PC-9 (cell line): Measurements from ENCODE around the gene RRAD. TPM values are rescaled to one million over a fixed set of nuclear protein-coding genes. Genes with fewer than 3 reads are reported as not detected.
"Not testable (repeated sequence)": the region's sequence is repeated elsewhere in the genome, so short reads cannot be mapped to it uniquely, and the experiment has no call there.

Source experiments
- BruUV-seq: library from RNA; stranded (reverse); fragments of 400-500 nt; replicated peaks from 2 replicates; lab custom pipeline; 2021; lab: Mats Ljungman, UMichigan
- CTCF ChIA-PET: fragments of 300-600 bp; sonication (Branson Sonifier 250); formaldehyde crosslinking; loops from one replicate; lab custom pipeline; 2022; ENCODE audit warnings: antibody characterized with exemption; lab: Charles Lee
- POLR2A ChIA-PET: fragments of 300-600 bp; sonication (Branson Sonifier 250); formaldehyde crosslinking; loops from one replicate; lab custom pipeline; 2022; ENCODE audit warnings: antibody characterized with exemption; ENCODE audit not compliant: unreplicated experiment; lab: Charles Lee
- DNase-seq, 2 experiments: peaks; one replicate each; pipeline versions ENCODE4 v3.0.0 to v3.0.0-alpha.2; 2015 to 2022; ENCODE audit warnings: mixed read lengths in 1 of 2
- H2AFZ ChIP-seq: fragments of 200-600 bp; sonication (generic); 2 replicates; pipeline ENCODE4 v1.8.1; 2017; ENCODE audit warnings: antibody characterized with exemption
- H3F3A ChIP-seq: fragments of 200-600 bp; sonication (generic); 2 replicates; pipeline ENCODE4 v1.8.1; 2017; ENCODE audit warnings: antibody characterized with exemption, mild to moderate bottlenecking, low read depth; ENCODE audit not compliant: insufficient read depth
- H3K27ac ChIP-seq: fragments of 200-600 bp; sonication (generic); 2 replicates; pipeline ENCODE4 v1.6.1; 2016; ENCODE audit warnings: mixed run types
- H3K27me3 ChIP-seq: fragments of 200-600 bp; sonication (generic); 2 replicates; pipeline ENCODE4 v1.6.1; 2016; ENCODE audit warnings: low read depth, mixed run types; ENCODE audit not compliant: insufficient read depth
- H3K36me3 ChIP-seq: fragments of 200-600 bp; sonication (generic); 2 replicates; pipeline ENCODE4 v1.6.1; 2016; ENCODE audit warnings: low read depth, mixed run types
- H3K4me1 ChIP-seq: fragments of 200-600 bp; sonication (generic); replicated peaks from 2 replicates; pipeline ENCODE4 v1.6.1; 2016; ENCODE audit warnings: mixed run types; ENCODE audit not compliant: insufficient read depth
- H3K4me2 ChIP-seq: fragments of 200-600 bp; sonication (generic); 2 replicates; pipeline ENCODE4 v1.6.1; 2017; ENCODE audit warnings: mixed run types
- H3K4me3 ChIP-seq: fragments of 200-600 bp; sonication (generic); 2 replicates; pipeline ENCODE4 v1.6.1; 2016; ENCODE audit warnings: mixed run types
- H3K79me2 ChIP-seq: fragments of 200-600 bp; sonication (generic); 2 replicates; pipeline ENCODE4 v1.6.1; 2017; ENCODE audit warnings: low read depth, mixed run types
- H3K9me2 ChIP-seq: fragments of 200-600 bp; sonication (generic); 2 replicates; pipeline ENCODE4 v1.8.1; 2017; ENCODE audit warnings: mild to moderate bottlenecking; ENCODE audit not compliant: insufficient read depth
- H3K9me3 ChIP-seq: fragments of 200-600 bp; sonication (generic); 2 replicates; pipeline ENCODE4 v1.8.1; 2016; ENCODE audit warnings: low read depth; ENCODE audit not compliant: insufficient read depth
- H4K20me1 ChIP-seq: fragments of 200-600 bp; sonication (generic); 2 replicates; pipeline ENCODE4 v1.8.1; 2017; ENCODE audit not compliant: insufficient read depth
- CTCF ChIP-seq: fragments of 200-600 bp; sonication (generic); conservative IDR thresholded peaks from 2 replicates; pipeline ENCODE4 v1.6.1; 2017; ENCODE audit warnings: mixed run types, antibody characterized with exemption, mild to moderate bottlenecking, moderate library complexity
- EZH2 ChIP-seq: fragments of 200-600 bp; sonication (generic); IDR thresholded peaks from 2 replicates; pipeline ENCODE4 v1.8.0; 2017; ENCODE audit warnings: antibody characterized with exemption, low read depth
- intact Hi-C: fragments of 100-400 bp; cut with micrococcal nuclease; formaldehyde crosslinking; loops from one replicate; pipeline ENCODE4 v1.10.0; 2022; ENCODE audit not compliant: unreplicated experiment
- total RNA-seq: library from RNA; stranded (reverse); gene quantifications from 2 replicates; pipeline ENCODE4 v1.2.3, GENCODE V29; 2021

The RRAD gene
- total RNA-seq, 1 experiment from 2014 or later: 0.24 TPM

- Histone ChIP-seq H3K79me2 (no peaks in the 10 kb centered on the region), H3K36me3 (no peaks in the 10 kb centered on the region), H3K27ac (no peak overlapping the region), H3K9me3 (no peaks in the 10 kb centered on the region), H4K20me1 (no peaks in the 10 kb centered on the region), H3K4me1 (no peaks in the 10 kb centered on the region), H3K4me2 (no peak overlapping the region), H3F3A (no peaks in the 10 kb centered on the region), H3K9me2 (no peaks in the 10 kb centered on the region), H3K4me3 (no peak overlapping the region), H2AFZ (no peak overlapping the region), H3K27me3 (no peaks in the 10 kb centered on the region)
- intact Hi-C loops: no loop called here
- BruUV-seq: no TSS peak
- no peak for DNase-seq
- CTCF ChIA-PET: no interaction called here
- POLR2A ChIA-PET: no interaction called here
- no peak for TF ChIP-seq CTCF
- TF ChIP-seq EZH2: no peak
These were observed 34.9 kb upstream of the RRAD start for GRCh38 chr16:66960270-66960669.

GRCh38 chr16:66959704-66960161 lies 34.4 kb upstream of the RRAD start:
- no peaks in the 10 kb centered on the region for H3K4me1 ChIP-seq
- no TSS peak for BruUV-seq
- CTCF ChIA-PET: no interaction called here

GRCh38 chr16:66958857-66959703 lies 33.7 kb upstream of the RRAD start:
- no TSS peak for BruUV-seq
- CTCF ChIA-PET: interaction anchor here (0.6 kb wide), 3 partner anchors 171 to 1261 kb away, joined by 3 to 6 read pairs (median 5); no protein-coding TSS in a partner anchor
- intact Hi-C loops: no loop called here

More at GRCh38 chr16:66959704-66960161, 34.4 kb upstream of the RRAD start:
- no peaks in the 10 kb centered on the region for H3K36me3 ChIP-seq
- no peaks in the 10 kb centered on the region for H3K79me2 ChIP-seq
- no peak overlapping the region for H3K4me3 ChIP-seq
- no peaks in the 10 kb centered on the region for H4K20me1 ChIP-seq
- no peaks in the 10 kb centered on the region for H3K9me3 ChIP-seq
- no peaks in the 10 kb centered on the region for H3K9me2 ChIP-seq
- POLR2A ChIA-PET: no interaction called here
- no peak overlapping the region for H2AFZ ChIP-seq
- no peak overlapping the region for H3K27ac ChIP-seq
- no peak overlapping the region for H3K4me2 ChIP-seq
- no peak for TF ChIP-seq CTCF
- TF ChIP-seq EZH2: no peak
- DNase-seq: no peak
- H3F3A ChIP-seq: no peaks in the 10 kb centered on the region
- intact Hi-C loops: no loop called here
- H3K27me3 ChIP-seq: no peaks in the 10 kb centered on the region

GRCh38 chr16:66956154-66956457 lies 30.8 kb upstream of the RRAD start:
- H3K27ac ChIP-seq, intact Hi-C loops, H4K20me1 ChIP-seq, POLR2A ChIA-PET, H3K4me2 ChIP-seq, H3K79me2 ChIP-seq, H3F3A ChIP-seq, CTCF ChIA-PET, H3K4me3 ChIP-seq, H3K9me2 ChIP-seq, H2AFZ ChIP-seq, BruUV-seq, H3K4me1 ChIP-seq, DNase-seq, H3K27me3 ChIP-seq, H3K9me3 ChIP-seq, H3K36me3 ChIP-seq: not testable (repeated sequence)

More at GRCh38 chr16:66958857-66959703, 33.7 kb upstream of the RRAD start:
- Histone ChIP-seq H3K27me3 (no peaks in the 10 kb centered on the region), H3K9me3 (no peaks in the 10 kb centered on the region), H2AFZ (no peak overlapping the region), H4K20me1 (no peaks in the 10 kb centered on the region), H3K4me1 (no peaks in the 10 kb centered on the region), H3K27ac (no peak overlapping the region), H3K9me2 (no peaks in the 10 kb centered on the region), H3F3A (no peaks in the 10 kb centered on the region), H3K79me2 (no peaks in the 10 kb centered on the region), H3K4me3 (no peak overlapping the region), H3K36me3 (no peaks in the 10 kb centered on the region), H3K4me2 (no peak overlapping the region)
- DNase-seq: no peak
- POLR2A ChIA-PET: no interaction called here
- TF ChIP-seq CTCF: no peak
- no peak for TF ChIP-seq EZH2

GRCh38 chr16:66955363-66956153 lies 30.2 kb upstream of the RRAD start:
- CTCF ChIA-PET, H4K20me1 ChIP-seq, H3K9me2 ChIP-seq, H2AFZ ChIP-seq, H3K27me3 ChIP-seq, DNase-seq, H3K4me1 ChIP-seq, BruUV-seq, H3K36me3 ChIP-seq, H3K9me3 ChIP-seq, POLR2A ChIA-PET, H3K4me2 ChIP-seq, H3K27ac ChIP-seq, H3F3A ChIP-seq, H3K4me3 ChIP-seq, H3K79me2 ChIP-seq: not testable (repeated sequence)
- intact Hi-C loops: loop anchor here (2.0 kb wide), 1 partner anchor 509 kb away; no protein-coding TSS in a partner anchor
